ENCODE data around the gene HMCN1.

DNA sequence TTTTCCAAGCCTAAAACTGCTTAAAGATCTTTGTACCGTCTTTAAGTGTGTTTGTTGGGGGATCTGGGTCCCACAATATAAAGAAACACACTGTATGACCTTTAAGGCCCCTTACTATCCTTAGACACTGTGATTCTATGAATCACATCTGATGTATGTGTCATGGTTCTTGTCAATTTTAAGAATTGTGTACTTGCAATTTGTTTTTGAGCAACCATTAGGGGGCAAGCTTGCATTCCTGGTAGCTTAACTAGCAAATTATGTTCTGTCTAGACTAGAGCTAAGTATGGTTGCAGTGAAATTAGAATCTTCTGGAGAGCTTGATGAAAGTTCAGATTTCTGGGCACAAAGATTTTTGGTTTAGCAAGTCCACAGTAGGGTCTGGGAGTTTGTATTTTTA lies 421.4 kb downstream of the HMCN1 start:
- no peak for TF ChIP-seq FOXK2 (IDR thresholded peaks at IDR 0.05)
- TF ChIP-seq ARNT (IDR thresholded peaks at IDR 0.05) = no peak
- TF ChIP-seq SP1 (IDR thresholded peaks at IDR 0.05) = no peak
- TF ChIP-seq FOXM1 (IDR thresholded peaks at IDR 0.05; ENCODE audit: borderline replicate concordance) = no peak
- TF ChIP-seq HDGF (IDR thresholded peaks at IDR 0.05; ENCODE audit: borderline replicate concordance) = no peak
- no peak for TF ChIP-seq BHLHE40 (IDR thresholded peaks at IDR 0.05; ENCODE audit: borderline replicate concordance)
- no peak for TF ChIP-seq LEF1 (IDR thresholded peaks at IDR 0.05; ENCODE audit: borderline replicate concordance)
- no peak for TF ChIP-seq CTBP1 (IDR thresholded peaks at IDR 0.05; ENCODE audit: borderline replicate concordance)
- no peak for TF ChIP-seq TARDBP (IDR thresholded peaks at IDR 0.05)
- TF ChIP-seq NFRKB (IDR thresholded peaks at IDR 0.05) = no peak
- TF ChIP-seq SUZ12 (IDR thresholded peaks at IDR 0.05) = no peak
- TF ChIP-seq ZNF384 (IDR thresholded peaks at IDR 0.05) = no peak
- TF ChIP-seq ELF4 (IDR thresholded peaks at IDR 0.05) = no peak
